PC-3 (cell line): ENCODE results near the gene GRK7. TPM values are rescaled to one million over a fixed set of nuclear protein-coding genes. Genes with fewer than 3 reads are reported as not detected.

Experiments
- ATAC-seq: fragments of 200-7000 bp; cut with Tn5 transposase; 2 replicates; pipeline ENCODE4 v1.9.1; 2020; ENCODE audit warnings: mild to moderate bottlenecking, moderate library complexity
- BruUV-seq: library from RNA; stranded (reverse); fragments of 400-500 nt; replicated peaks from 2 replicates; lab custom pipeline; 2021; lab: Mats Ljungman, UMichigan
- CTCF ChIA-PET: fragments of 300-600 bp; sonication (Branson Sonifier 250); formaldehyde crosslinking; loops from one replicate; lab custom pipeline; 2022; ENCODE audit warnings: antibody characterized with exemption; lab: Charles Lee
- POLR2A ChIA-PET: fragments of 300-600 bp; sonication (Branson Sonifier 250); formaldehyde crosslinking; loops from one replicate; lab custom pipeline; 2022; ENCODE audit warnings: antibody characterized with exemption; ENCODE audit not compliant: unreplicated experiment; lab: Charles Lee
- DNase-seq: peaks from one replicate; pipeline ENCODE4 v3.0.0-alpha.2; 2015
- H2AFZ ChIP-seq: fragments of 300-600 bp; sonication (generic); 2 replicates; pipeline ENCODE4 v1.6.0; 2016; ENCODE audit warnings: antibody characterized with exemption, low read length
- H3F3A ChIP-seq: fragments of 300-600 bp; sonication (generic); one replicate; pipeline ENCODE4 v1.6.0; 2017; ENCODE audit warnings: antibody characterized with exemption, low read length, control low read depth, mild to moderate bottlenecking; ENCODE audit not compliant: unreplicated experiment
- H3K27ac ChIP-seq: fragments of 300-600 bp; sonication (generic); 2 replicates; pipeline ENCODE4 v1.5.1; 2016; ENCODE audit warnings: mild to moderate bottlenecking, low read length
- H3K27me3 ChIP-seq: fragments of 300-600 bp; sonication (generic); 2 replicates; pipeline ENCODE4 v1.6.1; 2016; ENCODE audit warnings: low read length, mixed read lengths
- H3K36me3 ChIP-seq: fragments of 300-600 bp; sonication (generic); 2 replicates; pipeline ENCODE4 v1.6.1; 2016; ENCODE audit warnings: low read depth, mixed run types, low read length, mixed read lengths
- H3K4me1 ChIP-seq: fragments of 300-600 bp; sonication (generic); 2 replicates; pipeline ENCODE4 v1.5.1; 2016; ENCODE audit warnings: low read length; ENCODE audit not compliant: insufficient read depth
- H3K4me2 ChIP-seq: fragments of 300-600 bp; sonication (generic); 2 replicates; pipeline ENCODE4 v1.6.0; 2016; ENCODE audit warnings: low read length
- H3K4me3 ChIP-seq: fragments of 300-600 bp; sonication (generic); 2 replicates; pipeline ENCODE4 v1.5.1; 2016; ENCODE audit warnings: mild to moderate bottlenecking, low read length, mixed read lengths
- H3K79me2 ChIP-seq: fragments of 300-600 bp; sonication (generic); 2 replicates; pipeline ENCODE4 v1.6.1; 2017; ENCODE audit warnings: low read length, mixed read lengths
- H3K9ac ChIP-seq: fragments of 300-600 bp; sonication (generic); 2 replicates; pipeline ENCODE4 v1.6.0; 2016; ENCODE audit warnings: mild to moderate bottlenecking, low read length
- H3K9me2 ChIP-seq: fragments of 300-600 bp; sonication (generic); replicated peaks from 2 replicates; pipeline ENCODE4 v1.6.1; 2016; ENCODE audit warnings: mixed run types, low read length, mixed read lengths
- H3K9me3 ChIP-seq: fragments of 300-600 bp; sonication (generic); 2 replicates; pipeline ENCODE4 v1.6.1; 2016; ENCODE audit warnings: low read length, mixed read lengths
- H4K20me1 ChIP-seq: fragments of 300-600 bp; sonication (generic); 2 replicates; pipeline ENCODE4 v1.6.1; 2016; ENCODE audit warnings: low read length, mixed read lengths
- EZH2 ChIP-seq: fragments of 300-600 bp; sonication (generic); IDR thresholded peaks from one replicate; pipeline ENCODE4 v1.6.1; 2017; ENCODE audit warnings: antibody characterized with exemption, mild to moderate bottlenecking, low read length; ENCODE audit not compliant: unreplicated experiment
- EZH2phosphoT487 ChIP-seq: fragments of 300-600 bp; sonication (generic); IDR thresholded peaks from 2 replicates; pipeline ENCODE4 v1.6.1; 2018; ENCODE audit warnings: mild to moderate bottlenecking, antibody characterized with exemption, low read length, borderline replicate concordance
- intact Hi-C: fragments of 100-400 bp; cut with micrococcal nuclease; formaldehyde crosslinking; loops from 2 replicates; pipeline ENCODE4 v1.9.0; 2023
- total RNA-seq: library from RNA; depleted of rRNA; stranded (reverse); fragments of >200 nt; gene quantifications from 2 replicates; pipeline ENCODE4 v1.2.3, GENCODE V29; 2014
- TF ChIP-seq, protein P1 (sequence below): fragments of 300-600 bp; sonication (generic); conservative IDR thresholded peaks from 2 replicates; pipeline ENCODE4 v1.5.1; 2017; ENCODE audit warnings: antibody characterized with exemption, low read depth, mild to moderate bottlenecking, low read length

Gene GRK7
- total RNA-seq, 1 experiment from 2014 or later = not detected

DNA sequence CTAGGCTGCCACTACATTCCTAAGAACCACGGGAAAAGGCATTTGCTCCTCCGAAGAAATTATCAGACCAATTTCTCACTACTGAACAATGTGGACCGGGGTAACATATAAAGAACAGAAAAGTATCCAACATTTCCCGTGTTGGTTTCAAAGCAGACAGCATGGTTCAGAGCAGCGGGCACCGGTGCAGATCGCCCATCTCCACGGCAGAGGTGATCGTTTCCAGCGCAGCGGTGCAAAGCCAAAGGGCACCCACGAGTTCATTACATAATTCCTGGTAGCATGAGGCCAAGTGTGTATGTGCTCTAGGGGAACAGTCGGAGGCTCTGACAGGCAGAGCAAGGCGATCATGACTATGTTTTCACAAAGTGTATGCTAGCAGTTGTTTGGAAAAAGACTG, 13.2 kb downstream of the GRK7 start:
- intact Hi-C loops = no loop called here
- no peak for ATAC-seq

DNA sequence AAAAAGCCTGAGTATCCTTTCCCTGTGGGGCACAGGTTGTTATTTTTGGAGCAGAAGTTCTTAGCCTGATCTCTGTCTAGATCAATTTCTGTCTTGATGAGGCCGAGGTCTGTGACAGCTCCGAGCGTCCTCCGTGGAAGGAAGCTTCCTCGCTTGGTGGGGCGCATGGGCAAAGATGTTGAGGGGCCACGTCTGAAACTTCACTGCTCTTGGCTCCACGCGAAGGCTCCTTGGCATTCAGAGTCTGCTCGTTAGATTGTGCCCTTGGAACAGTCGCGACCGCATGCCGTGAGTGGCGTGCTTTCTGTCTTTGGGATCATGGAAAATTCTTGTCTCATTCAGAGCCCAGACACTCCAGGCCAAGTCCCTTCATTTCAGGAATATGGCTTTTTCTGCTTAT, 13.7 kb downstream of the GRK7 start:
- DNase-seq = no peak
- H3F3A ChIP-seq = no peaks in the 10 kb centered on the region
- H3K79me2 ChIP-seq = no peaks in the 10 kb centered on the region
- H3K27me3 ChIP-seq = no peaks in the 10 kb centered on the region
- H2AFZ ChIP-seq = no peak overlapping the region
- POLR2A ChIA-PET = no interaction called here
- no peak overlapping the region for H3K27ac ChIP-seq
- H3K9me2 ChIP-seq = no peaks in the 10 kb centered on the region
- H4K20me1 ChIP-seq = no peaks in the 10 kb centered on the region
- no TSS peak for BruUV-seq
- no peak overlapping the region for H3K4me3 ChIP-seq
- no peak overlapping the region for H3K4me2 ChIP-seq
- no peaks in the 10 kb centered on the region for H3K9me3 ChIP-seq
- no peaks in the 10 kb centered on the region for H3K36me3 ChIP-seq
- H3K9ac ChIP-seq = no peak overlapping the region
- intact Hi-C loops = no loop called here
- ATAC-seq = no peak
- H3K4me1 ChIP-seq = no peaks in the 10 kb centered on the region
- no peak for TF ChIP-seq EZH2phosphoT487
- TF ChIP-seq EZH2 = no peak
- TF ChIP-seq, protein P1, sequence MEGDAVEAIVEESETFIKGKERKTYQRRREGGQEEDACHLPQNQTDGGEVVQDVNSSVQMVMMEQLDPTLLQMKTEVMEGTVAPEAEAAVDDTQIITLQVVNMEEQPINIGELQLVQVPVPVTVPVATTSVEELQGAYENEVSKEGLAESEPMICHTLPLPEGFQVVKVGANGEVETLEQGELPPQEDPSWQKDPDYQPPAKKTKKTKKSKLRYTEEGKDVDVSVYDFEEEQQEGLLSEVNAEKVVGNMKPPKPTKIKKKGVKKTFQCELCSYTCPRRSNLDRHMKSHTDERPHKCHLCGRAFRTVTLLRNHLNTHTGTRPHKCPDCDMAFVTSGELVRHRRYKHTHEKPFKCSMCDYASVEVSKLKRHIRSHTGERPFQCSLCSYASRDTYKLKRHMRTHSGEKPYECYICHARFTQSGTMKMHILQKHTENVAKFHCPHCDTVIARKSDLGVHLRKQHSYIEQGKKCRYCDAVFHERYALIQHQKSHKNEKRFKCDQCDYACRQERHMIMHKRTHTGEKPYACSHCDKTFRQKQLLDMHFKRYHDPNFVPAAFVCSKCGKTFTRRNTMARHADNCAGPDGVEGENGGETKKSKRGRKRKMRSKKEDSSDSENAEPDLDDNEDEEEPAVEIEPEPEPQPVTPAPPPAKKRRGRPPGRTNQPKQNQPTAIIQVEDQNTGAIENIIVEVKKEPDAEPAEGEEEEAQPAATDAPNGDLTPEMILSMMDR = no peak
- CTCF ChIA-PET = no interaction called here

More for the DNA sequence above, 13.2 kb downstream of the GRK7 start:
- Histone ChIP-seq H3K4me1 (no peaks in the 10 kb centered on the region), H3K27me3 (no peaks in the 10 kb centered on the region), H3K36me3 (no peaks in the 10 kb centered on the region), H4K20me1 (no peaks in the 10 kb centered on the region), H3K9me2 (no peaks in the 10 kb centered on the region), H3K9ac (no peak overlapping the region), H2AFZ (no peak overlapping the region), H3F3A (no peaks in the 10 kb centered on the region), H3K4me3 (no peak overlapping the region), H3K4me2 (no peak overlapping the region), H3K9me3 (no peaks in the 10 kb centered on the region), H3K79me2 (no peaks in the 10 kb centered on the region), H3K27ac (no peak overlapping the region)
- CTCF ChIA-PET = no interaction called here
- BruUV-seq = no TSS peak
- POLR2A ChIA-PET = no interaction called here
- DNase-seq = no peak
- TF ChIP-seq EZH2 = no peak
- no peak for TF ChIP-seq EZH2phosphoT487
- TF ChIP-seq, protein P1 = no peak

DNA sequence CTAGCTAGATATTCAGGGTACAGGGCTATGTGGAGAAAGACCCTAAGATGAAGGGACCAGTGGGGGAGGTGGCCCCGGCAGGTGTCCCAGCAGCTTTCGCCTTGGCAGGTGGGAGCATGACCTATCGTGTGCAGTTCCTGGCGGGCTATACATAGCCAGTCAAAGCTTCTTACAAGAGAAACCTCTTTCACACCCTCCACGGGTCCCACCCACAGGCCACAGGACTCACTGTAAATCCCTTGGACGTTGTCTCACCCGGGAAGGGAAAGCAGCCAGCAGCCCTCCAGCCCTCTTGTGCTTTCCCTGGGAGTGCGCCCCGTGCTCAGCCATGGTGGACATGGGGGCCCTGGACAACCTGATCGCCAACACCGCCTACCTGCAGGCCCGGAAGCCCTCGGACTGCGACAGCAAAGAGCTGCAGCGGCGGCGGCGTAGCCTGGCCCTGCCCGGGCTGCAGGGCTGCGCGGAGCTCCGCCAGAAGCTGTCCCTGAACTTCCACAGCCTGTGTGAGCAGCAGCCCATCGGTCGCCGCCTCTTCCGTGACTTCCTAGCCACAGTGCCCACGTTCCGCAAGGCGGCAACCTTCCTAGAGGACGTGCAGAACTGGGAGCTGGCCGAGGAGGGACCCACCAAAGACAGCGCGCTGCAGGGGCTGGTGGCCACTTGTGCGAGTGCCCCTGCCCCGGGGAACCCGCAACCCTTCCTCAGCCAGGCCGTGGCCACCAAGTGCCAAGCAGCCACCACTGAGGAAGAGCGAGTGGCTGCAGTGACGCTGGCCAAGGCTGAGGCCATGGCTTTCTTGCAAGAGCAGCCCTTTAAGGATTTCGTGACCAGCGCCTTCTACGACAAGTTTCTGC, 15.0 kb downstream of the GRK7 start:
- TF ChIP-seq EZH2 = no peak
- TF ChIP-seq, protein P1 = no peak
- no peak for TF ChIP-seq EZH2phosphoT487
- no peaks in the 10 kb centered on the region for H3K9me2 ChIP-seq
- BruUV-seq = no TSS peak
- H3K36me3 ChIP-seq = no peaks in the 10 kb centered on the region
- ChIA-PET POLR2A (no interaction called here), CTCF (no interaction called here)
- no peak overlapping the region for H2AFZ ChIP-seq
- no peaks in the 10 kb centered on the region for H3K9me3 ChIP-seq
- no peak overlapping the region for H3K27ac ChIP-seq
- H3K27me3 ChIP-seq = no peaks in the 10 kb centered on the region
- ATAC-seq (no peak), DNase-seq (no peak)
- no peaks in the 10 kb centered on the region for H3K79me2 ChIP-seq
- no peaks in the 10 kb centered on the region for H4K20me1 ChIP-seq
- intact Hi-C loops = no loop called here
- H3K4me2 ChIP-seq = no peak overlapping the region
- no peaks in the 10 kb centered on the region for H3F3A ChIP-seq
- no peaks in the 10 kb centered on the region for H3K4me1 ChIP-seq
- no peak overlapping the region for H3K9ac ChIP-seq
- no peak overlapping the region for H3K4me3 ChIP-seq
